ENCODE measurements around the gene RNU6-9.

RNU6-9 gene

DNA sequence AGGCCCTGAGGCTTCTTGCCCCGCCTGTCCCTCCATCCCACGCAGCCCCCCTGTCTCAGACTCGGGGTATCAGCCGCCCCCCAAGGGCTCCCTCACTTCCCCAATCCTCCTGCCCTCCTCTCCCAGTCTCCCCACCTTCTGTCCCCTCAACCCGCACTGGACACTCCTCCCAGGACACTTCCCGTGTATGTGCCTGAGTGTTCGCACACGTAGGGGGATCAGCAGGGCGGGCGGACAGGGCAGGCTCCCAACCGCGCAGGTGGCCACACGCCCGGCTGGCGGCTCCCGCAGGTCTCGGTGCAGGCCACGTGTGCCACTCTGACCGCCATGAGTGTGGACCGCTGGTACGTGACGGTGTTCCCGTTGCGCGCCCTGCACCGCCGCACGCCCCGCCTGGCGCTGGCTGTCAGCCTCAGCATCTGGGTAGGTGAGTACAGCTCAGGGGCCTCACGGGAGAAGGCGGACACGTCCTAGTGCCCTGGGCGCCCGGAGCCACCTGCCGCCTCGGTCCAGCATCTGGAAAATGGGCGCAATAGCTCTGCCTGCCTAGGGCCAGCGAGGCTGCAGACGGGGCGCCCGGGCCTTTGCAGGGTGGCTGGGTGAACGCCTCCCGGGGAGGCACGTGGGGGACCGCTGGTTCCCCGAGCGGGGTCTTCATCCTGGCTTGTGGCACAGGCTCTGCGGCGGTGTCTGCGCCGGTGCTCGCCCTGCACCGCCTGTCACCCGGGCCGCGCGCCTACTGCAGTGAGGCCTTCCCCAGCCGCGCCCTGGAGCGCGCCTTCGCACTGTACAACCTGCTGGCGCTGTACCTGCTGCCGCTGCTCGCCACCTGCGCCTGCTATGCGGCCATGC, 26.1 kb downstream of the RNU6-9 start:
- ChIA-PET CTCF (interaction anchor here (0.7 to 2.2 kb wide), 10 partner anchors 12 to 149 kb away, joined by 3 to 14 read pairs (median 4); partner anchors contain the start of genes MED16 and RNU6-9), POLR2A (no interaction called here)
- peak in 1 of 3 donors; percentile 53 for DNase-seq

DNA sequence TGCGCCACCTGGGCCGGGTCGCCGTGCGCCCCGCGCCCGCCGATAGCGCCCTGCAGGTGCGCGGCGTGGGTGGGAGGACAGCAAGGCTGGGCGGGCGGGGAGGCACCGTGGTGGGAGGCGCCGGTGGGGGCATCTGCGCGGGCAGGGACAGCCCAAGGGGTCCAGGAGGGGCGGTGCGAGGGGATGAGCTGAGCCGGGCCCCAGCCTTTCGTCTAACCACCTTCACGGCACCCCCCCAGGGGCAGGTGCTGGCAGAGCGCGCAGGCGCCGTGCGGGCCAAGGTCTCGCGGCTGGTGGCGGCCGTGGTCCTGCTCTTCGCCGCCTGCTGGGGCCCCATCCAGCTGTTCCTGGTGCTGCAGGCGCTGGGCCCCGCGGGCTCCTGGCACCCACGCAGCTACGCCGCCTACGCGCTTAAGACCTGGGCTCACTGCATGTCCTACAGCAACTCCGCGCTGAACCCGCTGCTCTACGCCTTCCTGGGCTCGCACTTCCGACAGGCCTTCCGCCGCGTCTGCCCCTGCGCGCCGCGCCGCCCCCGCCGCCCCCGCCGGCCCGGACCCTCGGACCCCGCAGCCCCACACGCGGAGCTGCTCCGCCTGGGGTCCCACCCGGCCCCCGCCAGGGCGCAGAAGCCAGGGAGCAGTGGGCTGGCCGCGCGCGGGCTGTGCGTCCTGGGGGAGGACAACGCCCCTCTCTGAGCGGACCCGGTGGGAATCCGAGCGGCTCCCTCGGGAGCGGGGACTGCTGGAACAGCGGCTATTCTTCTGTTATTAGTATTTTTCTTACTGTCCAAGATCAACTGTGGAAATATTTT, 27.0 kb downstream of the RNU6-9 start:
- Histone ChIP-seq H3K4me1 (ENCODE audit: control extremely low read depth in 1 of 4, control insufficient read depth in 4 of 4, insufficient read depth in 4 of 4, low read length in 3 of 4) (peaks cover 0 to 62% (median 56%) of the 10 kb centered on the region in 4 experiments), H3K27ac (ENCODE audit: insufficient read depth in 1 of 2, low read depth in 1 of 2, low read length in 2 of 2, poor library complexity in 1 of 2, severe bottlenecking in 2 of 2) (no peak overlapping the region), H3K9me3 (ENCODE audit: control extremely low read depth in 1 of 5, control insufficient read depth in 4 of 5, insufficient read depth in 2 of 5, low read depth in 1 of 5, low read length in 4 of 5) (no peaks in the 10 kb centered on the region), H3K27me3 (replicated peaks in 2 of 5; ENCODE audit: control insufficient read depth in 4 of 5, insufficient read depth in 5 of 5, low read length in 4 of 5) (peaks cover 0 to 41% (median 9%) of the 10 kb centered on the region in 5 experiments), H3K4me3 (ENCODE audit: control insufficient read depth in 1 of 7, extremely low read depth in 1 of 7, insufficient read depth in 4 of 7, low read depth in 2 of 7, low read length in 6 of 7) (peak overlapping the region in 6 of 7 experiments; percentile 5 to 55 (median 36)), H3K36me3 (ENCODE audit: control insufficient read depth in 4 of 4, insufficient read depth in 4 of 4, low read length in 3 of 4) (no peaks in the 10 kb centered on the region)
- peak; percentile 58 to 73 (median 65) for DNase-seq
- CTCF ChIA-PET = interaction anchor here (0.7 to 2.2 kb wide), 12 partner anchors 13 to 149 kb away, joined by 3 to 14 read pairs (median 4); partner anchors contain the start of genes MED16 and RNU6-9
- POLR2A ChIA-PET = no interaction called here
- WGBS (ENCODE audit: insufficient coverage) = 3% methylated on average over 47 of the region's 84 CpGs

More for the DNA sequence above, 26.1 kb downstream of the RNU6-9 start:
- Histone ChIP-seq H3K4me1 (ENCODE audit: control extremely low read depth in 1 of 4, control insufficient read depth in 4 of 4, insufficient read depth in 4 of 4, low read length in 3 of 4) (peaks cover 0 to 55% (median 49%) of the 10 kb centered on the region in 4 experiments), H3K27me3 (replicated peaks in 2 of 5; ENCODE audit: control insufficient read depth in 4 of 5, insufficient read depth in 5 of 5, low read length in 4 of 5) (peaks cover 0 to 41% (median 9%) of the 10 kb centered on the region in 5 experiments), H3K4me3 (ENCODE audit: control insufficient read depth in 1 of 7, extremely low read depth in 1 of 7, insufficient read depth in 4 of 7, low read depth in 2 of 7, low read length in 6 of 7) (peak overlapping the region in 4 of 7 experiments; percentile 28 to 55 (median 46)), H3K27ac (ENCODE audit: insufficient read depth in 1 of 2, low read depth in 1 of 2, low read length in 2 of 2, poor library complexity in 1 of 2, severe bottlenecking in 2 of 2) (no peak overlapping the region), H3K9me3 (ENCODE audit: control extremely low read depth in 1 of 5, control insufficient read depth in 4 of 5, insufficient read depth in 2 of 5, low read depth in 1 of 5, low read length in 4 of 5) (no peaks in the 10 kb centered on the region), H3K36me3 (ENCODE audit: control insufficient read depth in 4 of 4, insufficient read depth in 4 of 4, low read length in 3 of 4) (no peaks in the 10 kb centered on the region)
- 1% methylated on average over 56 of the region's 68 CpGs for WGBS (ENCODE audit: insufficient coverage)

- Histone ChIP-seq H3K4me1 (ENCODE audit: control extremely low read depth in 1 of 4, control insufficient read depth in 4 of 4, insufficient read depth in 4 of 4, low read length in 3 of 4) (peaks cover 0 to 45% (median 44%) of the 10 kb centered on the region in 4 experiments), H3K27ac (ENCODE audit: insufficient read depth in 1 of 2, low read depth in 1 of 2, low read length in 2 of 2, poor library complexity in 1 of 2, severe bottlenecking in 2 of 2) (peak overlapping the region in 1 of 2 experiments; percentile 91), H3K4me3 (ENCODE audit: control insufficient read depth in 1 of 7, extremely low read depth in 1 of 7, insufficient read depth in 4 of 7, low read depth in 2 of 7, low read length in 6 of 7) (peak overlapping the region; percentile 45 to 91 (median 84)), H3K27me3 (replicated peaks in 2 of 5; ENCODE audit: control insufficient read depth in 4 of 5, insufficient read depth in 5 of 5, low read length in 4 of 5) (peaks cover 0 to 19% (median 4%) of the 10 kb centered on the region in 5 experiments), H3K9me3 (ENCODE audit: control extremely low read depth in 1 of 5, control insufficient read depth in 4 of 5, insufficient read depth in 2 of 5, low read depth in 1 of 5, low read length in 4 of 5) (no peaks in the 10 kb centered on the region), H3K36me3 (ENCODE audit: control insufficient read depth in 4 of 4, insufficient read depth in 4 of 4, low read length in 3 of 4) (peaks cover 0 to 12% (median 1%) of the 10 kb centered on the region in 4 experiments)
- CTCF ChIA-PET = interaction anchor here (1.1 to 4.5 kb wide), 12 partner anchors 13 to 157 kb away, joined by 3 to 90 read pairs (median 5); partner anchors contain the start of genes CFD and WDR18
- POLR2A ChIA-PET = interaction anchor here (1.3 to 1.8 kb wide), 3 partner anchors 10 to 59 kb away, joined by 3 to 6 read pairs (median 5); partner anchors contain the start of gene WDR18
- WGBS (ENCODE audit: insufficient coverage) = 18% methylated on average over 14 of the region's 31 CpGs
- DNase-seq = no peak
Measured at GRCh38 chr19:924553-925086, 31.3 kb downstream of the RNU6-9 start.

DNA sequence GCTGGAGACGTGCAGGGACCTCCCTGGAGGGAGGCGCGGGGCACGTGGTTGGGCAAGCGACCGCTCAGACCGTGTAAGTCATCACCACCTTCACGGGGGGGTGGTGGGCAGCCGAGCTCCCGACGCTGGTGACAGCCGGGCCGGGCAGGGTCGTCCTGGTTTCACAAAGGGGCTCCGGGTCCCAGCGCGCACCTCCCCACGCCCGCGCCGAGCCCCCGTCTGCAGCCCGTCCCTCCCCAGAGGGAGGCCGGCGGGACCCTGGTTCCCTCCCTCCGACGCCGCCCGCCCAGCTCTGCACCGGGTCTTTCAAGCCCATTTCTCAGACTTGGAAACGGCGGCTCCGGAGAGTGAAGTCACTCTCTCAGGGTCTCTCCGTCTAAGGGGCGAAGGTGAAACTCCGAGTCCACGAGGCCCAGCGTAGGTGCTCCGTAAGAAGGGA, 31.8 kb downstream of the RNU6-9 start:
- Histone ChIP-seq H3K27me3 (replicated peaks in 2 of 5; ENCODE audit: control insufficient read depth in 4 of 5, insufficient read depth in 5 of 5, low read length in 4 of 5) (peaks cover 0 to 14% (median 4%) of the 10 kb centered on the region in 5 experiments), H3K27ac (ENCODE audit: insufficient read depth in 1 of 2, low read depth in 1 of 2, low read length in 2 of 2, poor library complexity in 1 of 2, severe bottlenecking in 2 of 2) (peak overlapping the region; percentile 61 to 91), H3K9me3 (ENCODE audit: control extremely low read depth in 1 of 5, control insufficient read depth in 4 of 5, insufficient read depth in 2 of 5, low read depth in 1 of 5, low read length in 4 of 5) (no peaks in the 10 kb centered on the region), H3K36me3 (ENCODE audit: control insufficient read depth in 4 of 4, insufficient read depth in 4 of 4, low read length in 3 of 4) (peaks cover 0 to 16% (median 3%) of the 10 kb centered on the region in 4 experiments), H3K4me3 (ENCODE audit: control insufficient read depth in 1 of 7, extremely low read depth in 1 of 7, insufficient read depth in 4 of 7, low read depth in 2 of 7, low read length in 6 of 7) (peak overlapping the region; percentile 45 to 91 (median 84)), H3K4me1 (ENCODE audit: control extremely low read depth in 1 of 4, control insufficient read depth in 4 of 4, insufficient read depth in 4 of 4, low read length in 3 of 4) (peaks cover 0 to 40% (median 39%) of the 10 kb centered on the region in 4 experiments)
- 0% methylated on average over 38 of the region's 39 CpGs for WGBS (ENCODE audit: insufficient coverage)
- POLR2A ChIA-PET = interaction anchor here (1.4 to 1.8 kb wide), 2 partner anchors 16 to 59 kb away, joined by 5 to 6 read pairs; partner anchors contain the start of gene WDR18
- peak in 1 of 3 donors; percentile 55 for DNase-seq
- CTCF ChIA-PET = interaction anchor here (1.1 to 4.5 kb wide), 7 partner anchors 12 to 158 kb away, joined by 3 to 90 read pairs (median 11); partner anchors contain the start of gene WDR18

DNA sequence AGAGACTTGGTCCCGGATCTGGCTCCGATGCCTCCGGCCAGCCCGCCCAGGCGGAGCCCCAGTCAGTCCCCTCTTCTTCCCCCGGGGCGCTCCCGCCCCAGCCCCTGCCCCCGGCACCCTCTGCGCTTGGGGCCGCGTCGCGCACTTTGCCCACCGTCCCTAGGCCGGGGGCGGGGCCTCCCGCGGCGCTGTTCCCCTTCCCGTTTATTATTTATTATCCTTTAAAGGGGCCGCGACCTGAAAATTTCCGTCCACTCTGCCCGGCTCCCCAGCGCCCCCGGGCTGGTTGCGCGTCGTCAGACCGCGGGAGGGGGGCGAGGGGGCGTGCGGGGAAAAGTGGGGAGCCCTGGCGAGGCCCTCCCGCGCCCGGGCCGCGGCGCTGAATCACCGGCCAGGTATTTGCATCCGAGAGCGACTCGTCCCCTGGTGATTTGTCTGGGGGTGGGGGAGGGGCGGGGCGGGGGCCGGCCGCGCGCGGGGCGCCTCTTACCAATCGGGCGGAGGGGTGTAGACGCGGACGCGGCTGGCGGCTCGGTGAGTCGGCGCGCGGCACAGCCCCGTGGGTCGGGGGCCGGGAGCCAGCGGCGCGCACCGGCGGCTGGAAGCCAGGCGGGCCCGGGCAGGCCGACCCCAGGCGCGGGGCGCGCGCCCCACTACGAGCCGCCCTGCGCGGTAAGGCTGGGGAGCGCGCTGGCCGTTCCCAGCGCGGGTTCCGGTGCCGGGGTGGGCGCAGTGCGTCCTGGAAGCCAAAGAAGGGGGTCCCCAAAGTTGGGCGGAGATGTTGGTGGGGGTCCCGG, 32.4 kb downstream of the RNU6-9 start, which contains the start of gene ARID3A:
ARID3A (plus strand) TSS at position 510 of the 797 bp plus-strand sequence. CDS start 3,494 bp downstream, outside the sequence.
- POLR2A ChIA-PET = interaction anchor here (1.4 kb wide), 1 partner anchor 15 kb away, joined by 5 read pairs; no protein-coding TSS in a partner anchor
- DNase-seq = peak; percentile 79 to 90 (median 86)

More for the DNA sequence above, 32.4 kb downstream of the RNU6-9 start, which contains the start of gene ARID3A:
- CTCF ChIA-PET = interaction anchor here (1.2 to 4.5 kb wide), 3 partner anchors 12 to 158 kb away, joined by 3 to 90 read pairs (median 35); partner anchors contain the start of gene WDR18
- peak within 1 kb of the TSS; percentile 61 to 91 for H3K27ac ChIP-seq (ENCODE audit: insufficient read depth in 1 of 2, low read depth in 1 of 2, low read length in 2 of 2, poor library complexity in 1 of 2, severe bottlenecking in 2 of 2)
- peaks cover 0 to 8% (median 2%) of the 10 kb centered on the region in 5 experiments for H3K27me3 ChIP-seq (replicated peaks in 2 of 5; ENCODE audit: control insufficient read depth in 4 of 5, insufficient read depth in 5 of 5, low read length in 4 of 5)
- peak within 1 kb of the TSS; percentile 69 to 91 (median 84) for H3K4me3 ChIP-seq (ENCODE audit: control insufficient read depth in 1 of 7, extremely low read depth in 1 of 7, insufficient read depth in 4 of 7, low read depth in 2 of 7, low read length in 6 of 7)
- H3K4me1 ChIP-seq (ENCODE audit: control extremely low read depth in 1 of 4, control insufficient read depth in 4 of 4, insufficient read depth in 4 of 4, low read length in 3 of 4) = peaks cover 0 to 35% (median 33%) of the 10 kb centered on the region in 4 experiments
- under 1% methylated on average over 59 of the region's 97 CpGs for WGBS (ENCODE audit: insufficient coverage)
- peaks cover 0 to 18% (median 5%) of the 10 kb centered on the region in 4 experiments for H3K36me3 ChIP-seq (ENCODE audit: control insufficient read depth in 4 of 4, insufficient read depth in 4 of 4, low read length in 3 of 4)
- H3K9me3 ChIP-seq (ENCODE audit: control extremely low read depth in 1 of 5, control insufficient read depth in 4 of 5, insufficient read depth in 2 of 5, low read depth in 1 of 5, low read length in 4 of 5) = no peaks in the 10 kb centered on the region
